NCI-H2196 (cell line): ENCODE data around the gene NFATC2IP.

Experiments used
- DNase-seq: peaks from one replicate; lab custom pipeline; 2025; ENCODE audit not compliant: unreplicated experiment; lab: John Stamatoyannopoulos, UW

Gene NFATC2IP

GRCh38 chr16:28950648-28951409 is at the start of gene NFATC2IP:
NFATC2IP (plus strand) TSS chr16:28950937; CDS start chr16:28951012, 75 bp downstream.
- DNase-seq, result peak; percentile 99

- DNase-seq, result no peak
Measured at GRCh38 chr16:28901862-28902261, 48.9 kb upstream of the NFATC2IP start.

GRCh38 chr16:28902909-28903308 is 47.8 kb upstream of the NFATC2IP start:
- DNase-seq, result no peak

- no peak for DNase-seq
Measured at GRCh38 chr16:28903344-28904042, 47.2 kb upstream of the NFATC2IP start.

GRCh38 chr16:28904363-28904762 is 46.4 kb upstream of the NFATC2IP start:
- no peak for DNase-seq

GRCh38 chr16:28904828-28905227 is 45.9 kb upstream of the NFATC2IP start:
- no peak for DNase-seq

- no peak for DNase-seq
Measured at GRCh38 chr16:28905229-28905754, 45.4 kb upstream of the NFATC2IP start.

- no peak for DNase-seq
Measured at GRCh38 chr16:28905800-28906372, 44.9 kb upstream of the NFATC2IP start.

GRCh38 chr16:28910086-28911031 is 40.4 kb upstream of the NFATC2IP start:
- peak; percentile 75 for DNase-seq

- no peak for DNase-seq
Measured at GRCh38 chr16:28912558-28912957, 38.2 kb upstream of the NFATC2IP start.

GRCh38 chr16:28913946-28914724 is 36.6 kb upstream of the NFATC2IP start:
- DNase-seq, result no peak

GRCh38 chr16:28915181-28915580 is 35.6 kb upstream of the NFATC2IP start:
- DNase-seq, result no peak

GRCh38 chr16:28917095-28917494 is 33.6 kb upstream of the NFATC2IP start:
- DNase-seq, result no peak

GRCh38 chr16:28918698-28919097 is 32.0 kb upstream of the NFATC2IP start:
- no peak for DNase-seq

- no peak for DNase-seq
Measured at GRCh38 chr16:28923231-28923587, 27.5 kb upstream of the NFATC2IP start.

GRCh38 chr16:28923652-28924398 is 26.9 kb upstream of the NFATC2IP start:
- DNase-seq, result no peak

- DNase-seq, result no peak
Measured at GRCh38 chr16:28924399-28924761, 26.4 kb upstream of the NFATC2IP start.

- DNase-seq, result peak; percentile 96
Measured at GRCh38 chr16:28924762-28925385, 25.9 kb upstream of the NFATC2IP start, which contains the start of gene RABEP2. RABEP2 (minus strand) TSS chr16:28925238; CDS start chr16:28925163, 75 bp downstream.
